ENCODE measurements around the gene KIF23. TPM values are rescaled to one million over a fixed set of nuclear protein-coding genes. Genes with fewer than 3 reads are reported as not detected.

Gene KIF23
- total and polyA plus RNA-seq, 2 donors (not counting 1 experiment from before 2014, with no cell fraction given) = 16.5 to 19.4 TPM

DNA sequence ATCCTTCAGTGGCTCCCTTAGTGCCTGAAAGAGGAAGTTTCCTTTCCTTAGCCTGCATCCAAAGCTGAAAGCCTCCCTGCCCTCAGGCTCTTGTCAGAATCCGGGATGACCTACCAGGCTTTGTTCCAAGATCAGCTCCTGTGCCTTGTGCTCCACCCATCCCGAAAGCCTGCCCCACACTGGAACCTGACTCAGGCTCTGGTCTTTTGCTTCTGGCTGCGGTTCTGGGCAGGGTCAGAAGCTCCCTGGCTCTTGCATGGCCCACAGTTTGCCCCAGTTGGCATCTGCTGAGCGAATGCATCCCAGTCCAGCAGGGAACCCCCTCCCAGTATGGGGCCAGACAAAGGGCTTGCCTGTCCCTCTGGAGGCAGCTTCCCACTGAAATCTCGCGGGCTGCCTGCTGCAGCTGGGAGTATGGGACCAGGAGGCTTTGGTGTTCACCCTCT, 25.9 kb upstream of the KIF23 start:
- no peak overlapping the region for H3K4me3 ChIP-seq (replicated peaks in 1 of 4; ENCODE audit: control extremely low read depth in 1 of 4, insufficient read depth in 1 of 4, low read depth in 3 of 4, low read length in 4 of 4)
- H3K9ac ChIP-seq (ENCODE audit: insufficient read depth, low read length) = no peak overlapping the region

GRCh38 chr15:69389426-69389825, 24.7 kb upstream of the KIF23 start:
- Histone ChIP-seq H3K9me3 (ENCODE audit: control insufficient read depth, insufficient read depth, low read depth, low read length) (no peaks in the 10 kb centered on the region), H3K36me3 (ENCODE audit: control insufficient read depth, insufficient read depth, low read length) (no peaks in the 10 kb centered on the region), H3K27me3 (ENCODE audit: control insufficient read depth, insufficient read depth, low read length) (no peaks in the 10 kb centered on the region), H3K4me2 (ENCODE audit: extremely low read depth, insufficient read depth, low read length) (no peak overlapping the region), H4K20me1 (ENCODE audit: control insufficient read depth, extremely low read depth, insufficient read depth, low read length) (no peaks in the 10 kb centered on the region), H3K79me2 (ENCODE audit: control insufficient read depth, insufficient read depth, low read length) (no peaks in the 10 kb centered on the region), H3K4me1 (ENCODE audit: control insufficient read depth, extremely low read depth, insufficient read depth, low read length) (peaks cover 13% of the 10 kb centered on the region), H3K9ac (ENCODE audit: insufficient read depth, low read length) (no peak overlapping the region), H2AFZ (ENCODE audit: low read length) (no peak overlapping the region), H3K27ac (ENCODE audit: insufficient read depth, low read length) (no peak overlapping the region), H3K4me3 (replicated peaks in 1 of 4; ENCODE audit: control extremely low read depth in 1 of 4, insufficient read depth in 1 of 4, low read depth in 3 of 4, low read length in 4 of 4) (no peak overlapping the region)
- TF ChIP-seq CTCF (conservative IDR thresholded peaks at IDR 0.05 in 1 of 2, IDR thresholded peaks at IDR 0.05 in 1 of 2; ENCODE audit: low read depth in 1 of 2, low read length in 2 of 2) = no peak
- TF ChIP-seq EZH2 (IDR thresholded peaks at IDR 0.05; ENCODE audit: low read length, missing control alignments) = no peak
- no peak for DNase-seq (ENCODE audit: low read depth in 2 of 2)

More for the DNA sequence above, 25.9 kb upstream of the KIF23 start:
- Histone ChIP-seq H3K27ac (ENCODE audit: insufficient read depth, low read length) (no peak overlapping the region), H3K4me1 (ENCODE audit: control insufficient read depth, extremely low read depth, insufficient read depth, low read length) (peaks cover 6% of the 10 kb centered on the region), H3K36me3 (ENCODE audit: control insufficient read depth, insufficient read depth, low read length) (no peaks in the 10 kb centered on the region), H2AFZ (ENCODE audit: low read length) (no peak overlapping the region), H4K20me1 (ENCODE audit: control insufficient read depth, extremely low read depth, insufficient read depth, low read length) (no peaks in the 10 kb centered on the region), H3K27me3 (ENCODE audit: control insufficient read depth, insufficient read depth, low read length) (no peaks in the 10 kb centered on the region), H3K4me2 (ENCODE audit: extremely low read depth, insufficient read depth, low read length) (no peak overlapping the region), H3K79me2 (ENCODE audit: control insufficient read depth, insufficient read depth, low read length) (no peaks in the 10 kb centered on the region), H3K9me3 (ENCODE audit: control insufficient read depth, insufficient read depth, low read depth, low read length) (no peaks in the 10 kb centered on the region)
- no peak for DNase-seq (ENCODE audit: low read depth in 2 of 2)
- no peak for TF ChIP-seq CTCF (conservative IDR thresholded peaks at IDR 0.05 in 1 of 2, IDR thresholded peaks at IDR 0.05 in 1 of 2; ENCODE audit: low read depth in 1 of 2, low read length in 2 of 2)
- no peak for TF ChIP-seq EZH2 (IDR thresholded peaks at IDR 0.05; ENCODE audit: low read length, missing control alignments)

GRCh38 chr15:69390575-69390974, 23.6 kb upstream of the KIF23 start:
- Histone ChIP-seq H3K27me3 (ENCODE audit: control insufficient read depth, insufficient read depth, low read length) (no peaks in the 10 kb centered on the region), H3K4me2 (ENCODE audit: extremely low read depth, insufficient read depth, low read length) (no peak overlapping the region), H3K9ac (ENCODE audit: insufficient read depth, low read length) (no peak overlapping the region)

More at GRCh38 chr15:69390575-69390974, 23.6 kb upstream of the KIF23 start:
- Histone ChIP-seq H4K20me1 (ENCODE audit: control insufficient read depth, extremely low read depth, insufficient read depth, low read length) (no peaks in the 10 kb centered on the region), H3K4me3 (replicated peaks in 1 of 4; ENCODE audit: control extremely low read depth in 1 of 4, insufficient read depth in 1 of 4, low read depth in 3 of 4, low read length in 4 of 4) (no peak overlapping the region), H3K79me2 (ENCODE audit: control insufficient read depth, insufficient read depth, low read length) (no peaks in the 10 kb centered on the region), H3K27ac (ENCODE audit: insufficient read depth, low read length) (no peak overlapping the region), H3K4me1 (ENCODE audit: control insufficient read depth, extremely low read depth, insufficient read depth, low read length) (peaks cover 13% of the 10 kb centered on the region), H3K9me3 (ENCODE audit: control insufficient read depth, insufficient read depth, low read depth, low read length) (no peaks in the 10 kb centered on the region), H2AFZ (ENCODE audit: low read length) (no peak overlapping the region), H3K36me3 (ENCODE audit: control insufficient read depth, insufficient read depth, low read length) (no peaks in the 10 kb centered on the region)
- TF ChIP-seq EZH2 (IDR thresholded peaks at IDR 0.05; ENCODE audit: low read length, missing control alignments) (no peak), CTCF (conservative IDR thresholded peaks at IDR 0.05 in 1 of 2, IDR thresholded peaks at IDR 0.05 in 1 of 2; ENCODE audit: low read depth in 1 of 2, low read length in 2 of 2) (no peak)
- DNase-seq (ENCODE audit: low read depth in 2 of 2) = peak; percentile 55 to 85

All from fibroblast of lung (primary cell).